Activated B cell treated with CpG ODN at 0.5 μM for 24 hours (primary cell): ENCODE measurements around the gene TENM4. TPM values are rescaled to one million over a fixed set of nuclear protein-coding genes. Genes with fewer than 3 reads are reported as not detected.

Experiments used
- ATAC-seq: fragments of 200-7000 bp; cut with Tn5 transposase; one replicate; pipeline ENCODE4 v1.10.0; 2021; ENCODE audit warnings: low read depth, mild to moderate bottlenecking, moderate library complexity
- CTCF ChIA-PET: fragments of 350-600 bp; sonication (Branson Sonifier 250); formaldehyde crosslinking; loops from one replicate; lab custom pipeline; 2021; ENCODE audit warnings: antibody characterized with exemption; lab: Charles Lee
- POLR2A ChIA-PET: fragments of 350-600 bp; sonication (Branson Sonifier 250); formaldehyde crosslinking; loops from one replicate; lab custom pipeline; 2021; ENCODE audit warnings: antibody characterized with exemption; lab: Charles Lee
- DNase-seq: peaks from one replicate; pipeline ENCODE4 v3.0.0; 2022
- H3K27ac Mint-ChIP-seq: one replicate; pipeline ENCODE4 v1.8.0; 2020; ENCODE audit warnings: mixed read lengths
- H3K27me3 Mint-ChIP-seq: one replicate; pipeline ENCODE4 v1.8.0; 2021; ENCODE audit warnings: mixed read lengths
- H3K36me3 Mint-ChIP-seq: one replicate; pipeline ENCODE4 v1.8.0; 2021; ENCODE audit warnings: low read depth, mixed read lengths
- H3K4me1 Mint-ChIP-seq: one replicate; pipeline ENCODE4 v1.8.0; 2021; ENCODE audit warnings: mixed read lengths
- H3K4me3 Mint-ChIP-seq: one replicate; pipeline ENCODE4 v1.8.0; 2020; ENCODE audit warnings: mild to moderate bottlenecking, mixed read lengths
- H3K9me3 Mint-ChIP-seq: one replicate; pipeline ENCODE4 v1.8.0; 2020; ENCODE audit warnings: mixed read lengths
- CTCF ChIP-seq: fragments of 200-600 bp; IDR thresholded peaks from one replicate; pipeline ENCODE4 v1.8.0; 2022; ENCODE audit warnings: antibody characterized with exemption, mild to moderate bottlenecking
- intact Hi-C: fragments of 100-400 bp; cut with micrococcal nuclease; formaldehyde crosslinking; loops from one replicate; pipeline ENCODE4 v1.15.1; 2024
- total RNA-seq: library from RNA; stranded (reverse); gene quantifications from 2 replicates; pipeline ENCODE4 v1.2.3, GENCODE V29; 2022

The TENM4 gene
- total RNA-seq, 1 donor from 2014 or later, result 2.4 TPM

GRCh38 chr11:79296141-79296540 is 144.7 kb downstream of the TENM4 start:
- DNase-seq, result no peak
- CTCF ChIA-PET, result no interaction called here
- no peaks in the 10 kb centered on the region for H3K36me3 Mint-ChIP-seq
- no peaks in the 10 kb centered on the region for H3K4me1 Mint-ChIP-seq
- POLR2A ChIA-PET, result no interaction called here
- H3K9me3 Mint-ChIP-seq, result no peaks in the 10 kb centered on the region
- H3K27ac Mint-ChIP-seq, result no peak overlapping the region
- no peak for ATAC-seq
- intact Hi-C loops, result no loop called here
- peaks cover 2% of the 10 kb centered on the region for H3K27me3 Mint-ChIP-seq
- no peak for TF ChIP-seq CTCF
- no peak overlapping the region for H3K4me3 Mint-ChIP-seq

GRCh38 chr11:79294845-79295731 is 145.7 kb downstream of the TENM4 start:
- intact Hi-C loops, result no loop called here
- no peaks in the 10 kb centered on the region for H3K27me3 Mint-ChIP-seq
- H3K27ac Mint-ChIP-seq, result no peak overlapping the region
- no peaks in the 10 kb centered on the region for H3K36me3 Mint-ChIP-seq
- ATAC-seq (no peak), DNase-seq (no peak)
- POLR2A ChIA-PET, result no interaction called here
- H3K9me3 Mint-ChIP-seq, result no peaks in the 10 kb centered on the region
- CTCF ChIA-PET, result no interaction called here
- H3K4me3 Mint-ChIP-seq, result no peak overlapping the region
- no peak for TF ChIP-seq CTCF
- no peaks in the 10 kb centered on the region for H3K4me1 Mint-ChIP-seq

GRCh38 chr11:79291948-79292347 is 148.9 kb downstream of the TENM4 start:
- Mint-ChIP-seq H3K4me1 (no peaks in the 10 kb centered on the region), H3K27ac (no peak overlapping the region), H3K27me3 (no peaks in the 10 kb centered on the region), H3K36me3 (no peaks in the 10 kb centered on the region), H3K9me3 (no peaks in the 10 kb centered on the region), H3K4me3 (no peak overlapping the region)
- ATAC-seq (no peak), DNase-seq (no peak)
- no peak for TF ChIP-seq CTCF
- ChIA-PET POLR2A (no interaction called here), CTCF (no interaction called here)
- intact Hi-C loops, result no loop called here

GRCh38 chr11:79290761-79291160 is 150.1 kb downstream of the TENM4 start:
- ATAC-seq (no peak), DNase-seq (no peak)
- H3K27ac Mint-ChIP-seq, result no peak overlapping the region
- H3K4me3 Mint-ChIP-seq, result no peak overlapping the region
- no peaks in the 10 kb centered on the region for H3K9me3 Mint-ChIP-seq
- H3K36me3 Mint-ChIP-seq, result no peaks in the 10 kb centered on the region
- no peak for TF ChIP-seq CTCF
- intact Hi-C loops, result no loop called here
- no peaks in the 10 kb centered on the region for H3K27me3 Mint-ChIP-seq
- POLR2A ChIA-PET, result no interaction called here
- H3K4me1 Mint-ChIP-seq, result no peaks in the 10 kb centered on the region
- CTCF ChIA-PET, result no interaction called here

- TF ChIP-seq CTCF, result no peak
- Mint-ChIP-seq H3K4me1 (no peaks in the 10 kb centered on the region), H3K36me3 (no peaks in the 10 kb centered on the region), H3K27me3 (no peaks in the 10 kb centered on the region), H3K27ac (no peak overlapping the region), H3K9me3 (peaks cover 3% of the 10 kb centered on the region), H3K4me3 (no peak overlapping the region)
- intact Hi-C loops, result no loop called here
- DNase-seq (no peak), ATAC-seq (no peak)
- ChIA-PET POLR2A (no interaction called here), CTCF (no interaction called here)
These were observed 152.9 kb downstream of the TENM4 start for GRCh38 chr11:79287952-79288351.
